HUES6 (cell line): ENCODE data around the gene PUS1.
"Not testable (repeated sequence)": the region's sequence is repeated elsewhere in the genome, so short reads cannot be mapped to it uniquely, and the experiment has no call there.

Experiments used
- H3K27ac ChIP-seq: 2 replicates; pipeline ENCODE4 v1.7.0; 2013; ENCODE audit warnings: low read depth, mild to moderate bottlenecking, low read length, inconsistent platforms
- H3K27me3 ChIP-seq: 2 replicates; pipeline ENCODE4 v1.6.1; 2013; ENCODE audit warnings: low read length; ENCODE audit not compliant: control insufficient read depth, insufficient read depth
- H3K36me3 ChIP-seq: 2 replicates; pipeline ENCODE4 v1.6.1; 2013; ENCODE audit warnings: low read length; ENCODE audit not compliant: control insufficient read depth, insufficient read depth
- H3K4me1 ChIP-seq: 2 replicates; pipeline ENCODE4 v1.6.1; 2013; ENCODE audit warnings: low read length; ENCODE audit not compliant: control insufficient read depth, insufficient read depth
- H3K4me3 ChIP-seq: 2 replicates; pipeline ENCODE4 v1.5.1; 2013; ENCODE audit warnings: low read depth, low read length
- H3K9ac ChIP-seq: one replicate; pipeline ENCODE4 v1.6.1; 2013; ENCODE audit warnings: mild to moderate bottlenecking, low read length
- H3K9me3 ChIP-seq: 2 replicates; pipeline ENCODE4 v1.6.1; 2013; ENCODE audit warnings: low read depth, low read length; ENCODE audit not compliant: control insufficient read depth, insufficient read depth

The PUS1 gene

GRCh38 chr12:131928711-131929580, at the start of gene PUS1:
Gene PUS1, plus strand, starts transcription at chr12:131929276. Its CDS starts 447 bp downstream, at chr12:131929723.
- Histone ChIP-seq H3K9me3 (peaks cover 9% of the 10 kb centered on the region), H3K27ac (peak within 1 kb of the TSS; percentile 89), H3K4me1 (no peaks in the 10 kb centered on the region), H3K36me3 (peaks cover 31% of the 10 kb centered on the region), H3K27me3 (no peaks in the 10 kb centered on the region), H3K4me3 (peak within 1 kb of the TSS; percentile 88), H3K9ac (peak within 1 kb of the TSS; percentile 97)

DNA sequence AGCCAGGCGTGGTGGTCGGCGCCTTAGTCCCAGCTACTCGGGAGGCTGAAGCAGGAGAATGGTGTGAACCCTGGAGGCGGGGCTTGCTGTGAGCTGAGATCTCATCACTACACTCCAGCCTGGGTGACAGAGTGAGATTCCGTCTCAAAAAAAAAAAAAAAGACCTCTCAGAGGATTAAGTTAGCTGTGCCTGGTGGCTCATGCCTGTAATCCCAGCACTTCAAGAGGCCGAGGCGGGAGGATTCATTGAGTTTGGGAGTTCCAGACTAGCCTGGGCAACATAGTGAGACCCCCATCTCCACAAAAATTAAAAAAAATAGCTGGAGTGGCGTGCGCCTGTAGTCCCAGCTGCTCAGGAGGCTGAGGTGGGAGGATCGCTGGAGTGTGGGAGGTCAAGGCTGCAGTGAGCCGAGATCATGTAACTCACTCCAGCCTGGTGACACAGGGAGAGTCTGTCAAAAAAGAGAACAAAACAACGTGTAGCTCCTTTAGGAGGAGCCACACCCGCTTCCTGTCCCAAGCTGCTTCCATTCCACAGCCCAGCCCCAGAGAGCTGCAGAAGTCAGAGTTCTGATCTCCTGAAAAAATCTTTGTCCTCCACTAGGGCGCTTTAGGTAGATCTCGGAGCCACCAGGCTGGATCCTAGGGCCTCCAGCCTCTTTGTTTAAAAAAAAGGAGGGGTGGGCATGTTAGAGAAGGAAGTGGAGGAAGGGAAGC, 46.1 kb upstream of the PUS1 start:
- H3K4me1 ChIP-seq = peaks cover 16% of the 10 kb centered on the region
- no peak overlapping the region for H3K27ac ChIP-seq
- no peaks in the 10 kb centered on the region for H3K27me3 ChIP-seq
- no peak overlapping the region for H3K9ac ChIP-seq
- no peaks in the 10 kb centered on the region for H3K36me3 ChIP-seq
- H3K4me3 ChIP-seq = no peak overlapping the region
- 0 out of 2 replicates have a peak, but pooled peaks cover 5% of the 10 kb centered on the region for H3K9me3 ChIP-seq

GRCh38 chr12:131883521-131883900, 45.6 kb upstream of the PUS1 start:
- no peaks in the 10 kb centered on the region for H3K36me3 ChIP-seq
- no peak overlapping the region for H3K27ac ChIP-seq
- H3K9ac ChIP-seq = no peak overlapping the region

GRCh38 chr12:131885076-131885475, 44.0 kb upstream of the PUS1 start:
- H3K27me3 ChIP-seq, H3K9ac ChIP-seq, H3K4me3 ChIP-seq, H3K36me3 ChIP-seq, H3K9me3 ChIP-seq, H3K27ac ChIP-seq: not testable (repeated sequence)
- peaks cover 11% of the 10 kb centered on the region for H3K4me1 ChIP-seq

More at GRCh38 chr12:131883521-131883900, 45.6 kb upstream of the PUS1 start:
- Histone ChIP-seq H3K27me3 (no peaks in the 10 kb centered on the region), H3K4me3 (no peak overlapping the region), H3K9me3 (0 out of 2 replicates have a peak, but pooled peaks cover 5% of the 10 kb centered on the region), H3K4me1 (peaks cover 16% of the 10 kb centered on the region)

- no peak overlapping the region for H3K4me3 ChIP-seq
- no peak overlapping the region for H3K9ac ChIP-seq
- no peaks in the 10 kb centered on the region for H3K27me3 ChIP-seq
- H3K36me3 ChIP-seq = no peaks in the 10 kb centered on the region
- H3K4me1 ChIP-seq = peaks cover 5% of the 10 kb centered on the region; the same call in 1 of the 2 replicates
- 0 out of 2 replicates have a peak, but pooled peaks cover 5% of the 10 kb centered on the region for H3K9me3 ChIP-seq
- no peak overlapping the region for H3K27ac ChIP-seq
Observed at GRCh38 chr12:131885543-131886057, 43.5 kb upstream of the PUS1 start.

DNA sequence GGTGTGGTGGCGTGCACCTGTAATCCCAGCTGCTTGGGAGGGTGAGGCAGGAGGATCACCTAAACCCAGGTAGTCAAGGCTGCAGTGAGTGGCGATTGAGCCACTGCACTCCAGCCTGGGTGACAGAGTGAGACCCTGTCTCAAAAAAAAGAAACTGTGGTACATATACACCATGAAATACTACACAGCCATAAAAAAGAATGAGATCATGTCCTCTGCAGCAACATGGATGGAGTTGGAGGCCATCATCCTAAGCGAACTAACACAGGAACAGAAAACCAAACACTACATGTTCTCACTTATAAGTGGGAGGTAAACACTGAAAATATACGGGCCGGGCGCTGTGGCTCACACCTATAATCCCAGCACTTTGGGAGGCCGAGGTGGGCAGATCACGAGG, 37.4 kb upstream of the PUS1 start:
- not testable (repeated sequence) for H3K36me3 ChIP-seq, H3K27ac ChIP-seq, H3K9me3 ChIP-seq, H3K9ac ChIP-seq, H3K27me3 ChIP-seq, H3K4me3 ChIP-seq, H3K4me1 ChIP-seq

DNA sequence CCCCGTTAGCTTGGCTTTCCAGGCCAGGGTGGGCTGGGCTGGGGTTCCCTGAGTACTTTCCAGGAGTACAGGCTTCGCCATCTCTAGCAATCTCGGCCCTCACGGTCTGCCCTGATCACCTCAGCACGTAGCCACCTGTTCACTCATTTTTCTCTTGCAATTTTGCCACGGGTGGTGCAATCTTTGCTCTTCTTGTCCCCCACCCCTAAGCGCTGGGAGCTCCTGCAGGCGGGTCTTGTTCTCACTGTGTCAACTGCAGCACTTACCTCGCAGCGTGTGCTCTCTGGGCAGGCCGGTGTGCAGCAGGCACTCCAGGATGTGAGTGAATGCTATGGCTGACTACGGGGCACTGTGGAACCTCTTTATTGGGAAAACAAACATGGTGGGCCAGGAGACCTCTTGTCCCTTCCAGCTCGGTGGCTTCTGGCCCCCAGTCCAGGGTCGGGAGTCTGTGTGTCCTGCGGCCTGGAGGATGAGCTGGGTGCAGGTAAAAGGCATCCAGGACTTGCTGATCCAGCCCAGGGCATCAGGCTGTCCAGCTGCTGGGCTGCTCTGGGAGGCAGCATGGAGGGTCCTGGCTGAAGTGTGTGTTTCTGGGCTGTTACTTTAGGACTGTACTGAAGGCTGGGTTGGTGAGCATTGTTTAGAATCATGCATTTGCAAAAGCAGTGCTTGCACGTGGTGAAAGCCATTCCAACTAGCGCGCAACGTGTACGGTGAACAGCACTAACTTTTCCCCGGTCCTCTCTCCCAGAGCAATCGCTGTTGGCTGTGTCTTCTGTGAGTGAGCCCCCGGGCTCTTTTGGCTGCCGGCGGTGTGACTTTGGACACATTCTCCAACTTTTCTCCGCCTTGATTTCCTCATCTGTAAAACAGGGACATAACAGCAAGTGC, 36.1 kb upstream of the PUS1 start:
- Histone ChIP-seq H3K9me3 (no peaks in the 10 kb centered on the region), H3K36me3 (peaks cover 6% of the 10 kb centered on the region), H3K9ac (no peak overlapping the region), H3K4me3 (no peak overlapping the region), H3K27ac (no peak overlapping the region), H3K4me1 (peaks cover 11% of the 10 kb centered on the region; the same call in 1 of the 2 replicates), H3K27me3 (no peaks in the 10 kb centered on the region)

- Histone ChIP-seq H3K36me3 (peaks cover 9% of the 10 kb centered on the region), H3K4me3 (peak overlapping the region; percentile 24; the same call in 1 of the 2 replicates), H3K27me3 (no peaks in the 10 kb centered on the region), H3K9me3 (no peaks in the 10 kb centered on the region), H3K4me1 (peaks cover 11% of the 10 kb centered on the region; the same call in 1 of the 2 replicates), H3K9ac (no peak overlapping the region), H3K27ac (no peak overlapping the region)
Observed at GRCh38 chr12:131893605-131894312, 35.3 kb upstream of the PUS1 start.

DNA sequence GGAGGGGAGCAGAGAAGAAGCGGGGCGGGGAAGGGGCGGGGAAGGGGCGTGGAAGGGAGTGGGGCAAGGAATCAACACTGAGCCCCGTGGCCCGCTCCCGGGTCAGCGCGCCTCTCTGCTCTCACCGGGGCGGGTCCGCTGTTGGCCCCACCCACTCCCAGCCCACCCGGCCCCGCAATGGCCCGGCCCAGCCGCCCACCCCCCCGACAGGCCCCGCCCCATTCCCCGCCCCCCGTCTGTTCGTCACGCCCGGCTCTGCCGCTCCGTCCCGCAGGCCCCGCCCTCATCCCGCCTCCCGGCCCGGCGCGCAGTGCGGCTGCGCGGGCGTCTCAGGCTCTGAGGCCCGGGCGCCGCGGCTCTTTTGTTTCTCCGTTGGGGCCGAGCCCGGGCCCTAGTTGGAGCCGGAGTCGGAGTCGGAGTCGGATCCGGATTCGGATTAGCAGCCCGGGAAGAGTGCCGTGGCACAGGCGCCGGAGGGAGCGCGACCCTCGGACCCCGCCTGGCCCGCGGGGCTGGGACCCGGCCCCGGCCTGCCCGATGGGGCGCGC, 34.7 kb upstream of the PUS1 start, which contains the start of gene ULK1:
Gene ULK1, plus strand, starts transcription at position 310 of the 548 bp plus-strand sequence. CDS start 380 bp downstream, outside the sequence.
- peaks cover 11% of the 10 kb centered on the region; the same call in 1 of the 2 replicates for H3K4me1 ChIP-seq
- H3K9me3 ChIP-seq = no peaks in the 10 kb centered on the region
- H3K27me3 ChIP-seq = no peaks in the 10 kb centered on the region
- peak within 1 kb of the TSS; percentile 76 for H3K9ac ChIP-seq
- no peak within 1 kb of the TSS for H3K27ac ChIP-seq
- peaks cover 9% of the 10 kb centered on the region for H3K36me3 ChIP-seq
- H3K4me3 ChIP-seq = peak within 1 kb of the TSS; percentile 66
